GM19025 (cell line): ENCODE results near the gene PIGR.
A peak's percentile ranks its signal among the peaks of the same experiment; 100 is the strongest.
"Not testable (repeated sequence)": the region's sequence is repeated elsewhere in the genome, so short reads cannot be mapped to it uniquely, and the experiment has no call there.

Source experiments
- ATAC-seq: cut with Tn5 transposase; IDR thresholded peaks from one replicate; pipeline ENCODE4 v1.9.1; 2021; ENCODE audit warnings: mild to moderate bottlenecking, low read depth, moderate library complexity; ENCODE audit not compliant: unreplicated experiment

The PIGR gene

GRCh38 chr1:206935491-206936067, 10.7 kb downstream of the PIGR start:
- ATAC-seq = no peak

DNA sequence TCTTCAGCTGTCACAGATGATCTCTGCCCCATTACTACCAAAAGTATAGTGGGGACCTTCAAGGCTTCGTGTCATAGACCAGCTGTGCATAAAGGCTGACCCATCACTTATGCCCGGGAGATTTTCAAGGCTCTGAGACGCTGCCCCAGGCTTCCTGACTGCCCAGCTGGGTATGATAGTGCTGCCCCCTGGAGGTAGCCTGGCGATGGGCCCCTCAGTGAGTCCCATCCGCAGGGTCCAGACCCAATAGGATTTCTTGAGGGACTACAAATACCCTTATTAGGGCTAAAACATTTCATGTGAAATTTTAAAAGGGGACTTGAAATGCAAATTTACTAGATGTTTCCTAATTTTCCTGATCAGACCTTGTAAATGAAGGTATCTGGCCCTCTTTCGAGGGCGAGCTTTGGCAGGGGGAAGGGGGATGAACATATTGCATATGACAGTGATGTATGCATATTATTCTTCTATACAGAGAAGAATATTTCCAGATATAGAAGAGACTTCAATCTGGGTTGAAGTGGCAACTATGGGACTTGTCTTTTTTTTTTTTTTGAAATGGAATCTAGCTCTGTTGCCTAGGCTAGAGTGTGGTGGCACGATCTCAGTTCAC, 12.8 kb downstream of the PIGR start:
- ATAC-seq = no peak

DNA sequence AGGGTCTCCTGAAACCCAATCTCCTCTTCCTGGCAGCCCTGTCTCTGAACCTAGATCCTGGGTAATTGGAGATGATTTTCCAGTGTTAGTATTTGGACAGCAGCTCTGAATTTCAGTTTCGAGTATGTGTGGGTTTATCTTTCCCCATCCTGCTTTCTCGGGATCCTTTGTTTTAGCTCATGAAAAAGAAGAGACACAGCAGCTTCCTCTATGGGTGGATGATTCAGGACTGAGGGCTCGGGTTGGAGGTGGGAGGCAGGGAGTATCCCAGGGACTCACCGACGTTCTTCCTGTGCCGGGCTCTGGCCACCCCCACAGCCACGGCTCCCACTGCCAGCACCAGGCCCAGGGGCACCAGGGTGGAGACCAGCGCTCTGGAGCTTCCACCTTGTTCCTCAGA, 14.1 kb downstream of the PIGR start:
- ATAC-seq = no peak

GRCh38 chr1:206931709-206932108, 14.6 kb downstream of the PIGR start:
- ATAC-seq = no peak

GRCh38 chr1:206930210-206930798, 16.0 kb downstream of the PIGR start:
- peak; percentile 72 for ATAC-seq

- ATAC-seq = no peak
Observed at GRCh38 chr1:206929524-206929923, 16.7 kb downstream of the PIGR start.

GRCh38 chr1:206926286-206926685, 20.0 kb downstream of the PIGR start:
- no peak for ATAC-seq

DNA sequence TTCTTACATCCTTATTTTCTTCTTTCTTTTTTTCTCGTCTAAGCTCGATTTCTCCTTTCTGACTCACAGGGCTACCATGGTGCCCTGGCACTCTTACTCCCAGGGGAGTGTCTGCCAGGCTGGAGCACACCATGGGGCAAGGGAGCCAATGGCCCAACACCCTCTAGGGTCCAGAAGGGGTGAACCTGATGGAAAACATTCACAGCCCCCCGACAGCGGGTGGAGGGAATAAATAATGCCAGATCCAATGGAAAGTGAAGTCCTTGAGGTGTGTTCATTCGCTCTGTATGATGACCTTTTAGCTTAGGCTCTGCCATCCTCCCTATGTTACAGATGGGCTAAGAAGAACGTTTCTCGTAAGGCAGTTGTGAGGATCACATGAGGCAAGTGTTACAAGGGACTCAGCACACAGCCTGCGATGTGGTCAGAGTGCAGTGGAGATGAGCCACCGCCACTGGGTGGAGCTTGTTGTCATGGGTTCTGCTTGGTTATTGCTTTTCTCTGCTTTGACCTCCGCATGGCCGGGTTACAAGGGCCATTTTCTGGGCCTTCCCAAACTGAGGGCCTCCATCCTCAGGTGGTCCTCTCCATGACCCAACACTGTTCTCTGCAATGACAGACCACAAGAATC, 21.0 kb downstream of the PIGR start:
- peak; percentile 50 for ATAC-seq

GRCh38 chr1:206924592-206925105, 21.6 kb downstream of the PIGR start:
- peak; percentile 13 for ATAC-seq

- ATAC-seq = not testable (repeated sequence)
Observed at GRCh38 chr1:206923961-206924557, 22.2 kb downstream of the PIGR start.

DNA sequence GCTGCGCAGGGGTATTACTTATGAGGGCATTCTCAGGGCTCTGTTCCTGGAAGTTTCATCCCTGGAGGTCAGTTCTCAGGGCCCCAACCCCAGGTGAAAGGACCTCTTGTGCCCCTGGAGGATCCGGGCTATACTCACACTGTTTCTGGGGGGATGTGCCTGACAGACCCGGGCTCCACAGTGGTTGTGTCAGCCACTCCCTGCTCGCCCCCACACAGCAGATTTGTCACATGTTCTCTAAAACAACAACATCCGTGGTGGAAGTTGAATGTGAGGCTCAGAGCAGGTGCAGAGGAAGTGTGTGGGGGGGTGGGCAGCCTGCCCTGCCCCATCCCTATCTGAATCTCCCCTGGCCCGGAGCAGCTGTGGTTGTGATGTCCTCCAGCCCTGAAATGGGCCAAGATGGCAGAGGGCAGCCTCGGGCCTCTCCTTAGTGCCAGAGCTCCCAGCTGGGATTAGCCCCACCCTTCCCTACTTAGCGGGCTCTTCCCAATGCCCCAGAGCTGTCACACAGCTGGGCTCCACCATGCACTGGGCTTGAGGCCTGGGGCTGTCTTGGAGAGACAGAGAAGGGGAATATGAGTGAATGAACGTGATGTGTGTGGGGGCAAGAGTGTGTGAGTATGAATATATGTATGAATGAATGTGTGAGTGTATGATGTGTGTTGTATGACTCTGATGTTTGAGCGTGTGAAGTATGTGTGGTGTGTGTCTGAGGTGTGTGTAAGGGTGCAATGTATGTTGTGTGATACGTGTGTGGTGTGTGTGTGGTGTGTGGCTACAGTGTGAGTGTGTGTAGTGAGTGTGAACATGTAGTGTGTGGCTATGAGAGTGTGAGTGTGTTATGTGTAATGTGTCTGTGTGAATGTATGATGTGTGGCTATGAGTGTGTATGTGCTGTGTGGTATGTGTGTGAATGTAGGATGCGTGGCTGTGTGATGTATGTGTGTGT, 23.0 kb downstream of the PIGR start:
- peak; percentile 37 for ATAC-seq

DNA sequence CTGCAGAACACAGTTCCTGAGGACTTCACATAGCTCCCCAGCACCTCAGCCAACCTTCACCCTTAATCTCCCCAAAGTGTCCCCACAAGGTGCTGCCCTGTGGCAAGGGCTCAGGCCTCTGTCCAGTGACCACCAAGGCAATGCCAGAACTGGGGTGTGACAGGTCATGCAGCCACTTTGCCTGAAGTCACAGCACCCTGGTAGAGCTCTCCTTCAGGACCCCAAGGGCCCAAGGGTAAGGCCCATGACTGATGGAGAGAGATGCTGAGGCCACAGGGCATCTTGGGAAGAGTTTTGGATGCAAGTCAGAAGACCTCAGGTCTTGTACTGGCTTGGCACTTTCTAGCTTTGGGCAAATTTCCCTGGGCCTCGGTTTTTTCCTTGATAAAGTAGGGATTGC, 23.7 kb downstream of the PIGR start:
- ATAC-seq = no peak

GRCh38 chr1:206921772-206922265, 24.4 kb downstream of the PIGR start, which contains the start of gene FCMR:
Gene FCMR, minus strand, starts transcription at chr1:206921941. Its CDS starts 87 bp downstream, at chr1:206921854.
- ATAC-seq = no peak

- no peak for ATAC-seq
Observed at GRCh38 chr1:206918076-206918475, 28.2 kb downstream of the PIGR start.

DNA sequence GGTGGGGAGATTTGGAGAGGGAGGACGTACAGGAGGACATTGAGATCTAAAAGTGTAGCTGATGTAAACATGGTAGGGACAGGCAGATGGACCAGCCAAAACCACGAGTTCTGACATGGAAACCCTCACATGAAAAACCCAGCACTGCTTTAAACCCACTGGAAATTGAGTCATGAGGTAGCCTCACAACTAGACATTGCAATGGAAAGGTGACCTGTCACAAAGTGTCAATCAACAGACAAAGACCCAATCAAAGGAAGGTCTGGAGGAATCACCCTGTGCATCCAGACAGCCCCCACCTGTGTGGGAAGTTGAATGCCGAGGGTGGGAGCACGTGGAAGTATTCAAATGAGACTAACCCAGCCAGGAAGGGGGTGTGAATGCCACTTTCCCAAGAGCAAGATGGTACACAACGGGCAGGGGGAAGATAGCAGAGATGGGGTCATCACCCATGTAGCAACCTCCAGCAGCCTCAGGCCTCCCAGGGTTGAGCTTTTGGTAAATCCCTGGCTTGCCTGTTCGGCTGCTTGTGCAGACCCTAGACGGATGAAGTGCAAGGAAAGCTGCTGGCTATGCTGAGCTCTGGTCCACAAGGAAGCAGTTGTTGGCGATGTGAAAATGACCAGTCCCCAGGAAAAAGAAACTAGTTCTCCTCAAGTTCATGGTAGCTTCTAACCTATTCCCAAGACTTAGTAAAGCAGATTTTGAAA, 30.1 kb downstream of the PIGR start:
- no peak for ATAC-seq

DNA sequence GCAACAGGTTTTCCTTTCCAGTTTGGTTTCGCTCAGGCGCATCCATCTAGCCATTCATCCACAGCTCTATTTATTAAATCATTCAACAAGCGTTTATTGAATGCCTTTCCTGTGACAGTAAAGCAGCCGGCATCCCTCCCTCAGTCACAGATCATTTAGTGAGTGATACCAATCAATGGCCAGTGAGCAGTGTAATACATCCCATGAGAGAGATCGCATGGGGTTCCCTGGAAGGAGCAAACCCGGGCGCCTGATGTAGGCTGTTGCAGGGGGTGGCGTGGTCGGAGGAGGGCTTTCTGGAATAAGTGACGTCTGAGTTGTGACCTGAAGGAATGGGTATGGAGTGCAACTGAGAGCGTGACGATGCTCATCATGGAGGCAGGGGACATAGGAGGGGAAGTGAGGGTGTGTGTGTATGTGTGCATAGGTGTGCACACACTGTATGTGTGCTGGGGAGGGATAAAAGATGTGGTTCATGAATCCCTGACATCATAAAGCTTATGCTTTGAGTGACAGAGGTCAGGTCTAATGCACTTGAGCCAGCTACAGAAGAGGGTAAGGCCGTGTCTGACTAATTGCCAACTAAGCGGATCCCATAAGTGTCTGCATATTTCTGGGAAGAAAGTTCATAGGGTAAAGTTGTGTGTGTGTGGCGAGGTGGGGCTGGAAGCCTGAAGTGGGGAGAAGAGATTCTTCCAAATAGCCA, 31.1 kb downstream of the PIGR start:
- ATAC-seq = no peak

GRCh38 chr1:206913766-206914537, 32.3 kb downstream of the PIGR start:
- ATAC-seq = no peak
